CD4-positive, alpha-beta T cell (primary cell): Measurements from ENCODE around the gene MAGEA8. TPM values are rescaled to one million over a fixed set of nuclear protein-coding genes. Genes with fewer than 3 reads are reported as not detected.

Experiments
- ATAC-seq: fragments of 200-7000 bp; cut with Tn5 transposase; one replicate; pipeline ENCODE4 v1.10.0; 2022; ENCODE audit warnings: mild to moderate bottlenecking; ENCODE audit not compliant: poor library complexity
- CTCF ChIA-PET: fragments of 350-600 bp; sonication (Branson Sonifier 250); formaldehyde crosslinking; loops from one replicate; lab custom pipeline; 2021; ENCODE audit warnings: antibody characterized with exemption, inconsistent platforms; lab: Charles Lee
- POLR2A ChIA-PET: fragments of 350-600 bp; sonication (Branson Sonifier 250); formaldehyde crosslinking; loops from one replicate; lab custom pipeline; 2021; ENCODE audit warnings: antibody characterized with exemption, inconsistent platforms; lab: Charles Lee
- DNase-seq, 14 experiments: peaks; one replicate each; pipeline ENCODE4 v3.0.0-alpha.2; 2013 to 2020; ENCODE audit warnings: mixed read lengths in 2 of 14
- H3K27ac ChIP-seq, 2 donors: one replicate each; pipeline versions ENCODE4 v1.5.1 to v1.7.0; 2013; ENCODE audit warnings: low read length in 2 of 2, low read depth in 1 of 2, mild to moderate bottlenecking in 1 of 2
- H3K27me3 ChIP-seq, 2 experiments: 1 replicate in 1 of 2; 2 replicates in 1 of 2; pipeline versions ENCODE4 v1.6.1 to v1.7.0; 2013; ENCODE audit warnings: low read length in 2 of 2, control low read depth in 1 of 2, mild to moderate bottlenecking in 1 of 2, moderate library complexity in 1 of 2; ENCODE audit not compliant: insufficient read depth in 2 of 2, control insufficient read depth in 1 of 2
- H3K36me3 ChIP-seq: one replicate; pipeline ENCODE4 v1.6.1; 2013; ENCODE audit warnings: low read length, control low read depth; ENCODE audit not compliant: insufficient read depth
- H3K4me1 ChIP-seq: one replicate; pipeline ENCODE4 v1.6.1; 2013; ENCODE audit warnings: low read length, control low read depth; ENCODE audit not compliant: insufficient read depth
- H3K4me3 ChIP-seq: one replicate; pipeline ENCODE4 v1.5.1; 2013; ENCODE audit warnings: mild to moderate bottlenecking, low read length, moderate library complexity
- H3K9me3 ChIP-seq, 2 experiments: 1 replicate in 1 of 2; 2 replicates in 1 of 2; pipeline versions ENCODE4 v1.6.1 to v1.7.0; 2013; ENCODE audit warnings: low read length in 2 of 2, mild to moderate bottlenecking in 2 of 2, control low read depth in 1 of 2, moderate library complexity in 1 of 2; ENCODE audit not compliant: control insufficient read depth in 1 of 2, insufficient read depth in 1 of 2
- H3K27ac Mint-ChIP-seq: one replicate; pipeline ENCODE4 v1.8.0; 2020; ENCODE audit warnings: mixed read lengths
- H3K27me3 Mint-ChIP-seq: one replicate; pipeline ENCODE4 v1.8.0; 2021; ENCODE audit warnings: mixed read lengths
- H3K36me3 Mint-ChIP-seq: one replicate; pipeline ENCODE4 v1.8.0; 2021; ENCODE audit warnings: low read depth, mixed read lengths
- H3K4me1 Mint-ChIP-seq: one replicate; pipeline ENCODE4 v1.8.0; 2021; ENCODE audit warnings: low read depth, mixed read lengths
- H3K4me3 Mint-ChIP-seq: one replicate; pipeline ENCODE4 v1.8.0; 2020; ENCODE audit warnings: mild to moderate bottlenecking, mixed read lengths
- H3K9me3 Mint-ChIP-seq: one replicate; pipeline ENCODE4 v1.8.0; 2020; ENCODE audit warnings: mixed read lengths
- intact Hi-C, 2 experiments: fragments of 100-400 bp; cut with DNase I in 1 of 2; cut with micrococcal nuclease in 1 of 2; formaldehyde crosslinking; loops; one replicate each; pipeline versions ENCODE4 v1.15.1 to v1.9.0; 2023 to 2025; cut with DNase I, micrococcal nuclease
- total RNA-seq, 174 experiments: library from RNA in 2 of 174; stranded (reverse) in 2 of 174; gene quantifications; one replicate each; pipeline ENCODE4 v1.2.3 and lab custom pipeline; 2021 to 2026
- TF ChIP-seq, protein P1 (sequence below): fragments of 200-600 bp; IDR thresholded peaks from one replicate; pipeline ENCODE4 v1.8.0; 2022; ENCODE audit warnings: antibody characterized with exemption, mild to moderate bottlenecking

Gene MAGEA8
- total RNA-seq, 2 experiments from 2014 or later = not detected

DNA sequence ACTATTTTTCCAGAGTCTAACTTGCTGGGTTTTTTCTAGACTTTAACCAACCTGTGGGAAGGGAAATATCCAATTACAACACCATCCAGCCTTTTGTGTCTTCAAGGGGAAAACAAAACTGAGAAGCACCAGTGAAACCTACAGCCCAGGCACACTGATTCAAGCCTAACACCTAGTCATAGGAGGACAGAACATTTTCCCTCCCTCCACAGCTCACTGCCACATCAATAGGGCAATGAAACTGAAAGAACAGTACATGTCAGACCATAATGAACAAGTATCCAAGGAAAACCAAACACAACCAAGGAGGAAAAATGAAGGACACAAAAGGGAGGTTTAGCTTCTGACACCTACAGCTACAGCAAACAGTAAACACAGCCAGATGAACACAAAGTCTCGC, 17.6 kb downstream of the MAGEA8 start:
- H3K9me3 ChIP-seq = no peaks in the 10 kb centered on the region
- H3K27me3 ChIP-seq = peaks cover 0 to 5% of the 10 kb centered on the region in 2 experiments
- no peak overlapping the region for H3K27ac Mint-ChIP-seq
- DNase-seq (no peak), ATAC-seq (no peak)
- TF ChIP-seq, protein P1, sequence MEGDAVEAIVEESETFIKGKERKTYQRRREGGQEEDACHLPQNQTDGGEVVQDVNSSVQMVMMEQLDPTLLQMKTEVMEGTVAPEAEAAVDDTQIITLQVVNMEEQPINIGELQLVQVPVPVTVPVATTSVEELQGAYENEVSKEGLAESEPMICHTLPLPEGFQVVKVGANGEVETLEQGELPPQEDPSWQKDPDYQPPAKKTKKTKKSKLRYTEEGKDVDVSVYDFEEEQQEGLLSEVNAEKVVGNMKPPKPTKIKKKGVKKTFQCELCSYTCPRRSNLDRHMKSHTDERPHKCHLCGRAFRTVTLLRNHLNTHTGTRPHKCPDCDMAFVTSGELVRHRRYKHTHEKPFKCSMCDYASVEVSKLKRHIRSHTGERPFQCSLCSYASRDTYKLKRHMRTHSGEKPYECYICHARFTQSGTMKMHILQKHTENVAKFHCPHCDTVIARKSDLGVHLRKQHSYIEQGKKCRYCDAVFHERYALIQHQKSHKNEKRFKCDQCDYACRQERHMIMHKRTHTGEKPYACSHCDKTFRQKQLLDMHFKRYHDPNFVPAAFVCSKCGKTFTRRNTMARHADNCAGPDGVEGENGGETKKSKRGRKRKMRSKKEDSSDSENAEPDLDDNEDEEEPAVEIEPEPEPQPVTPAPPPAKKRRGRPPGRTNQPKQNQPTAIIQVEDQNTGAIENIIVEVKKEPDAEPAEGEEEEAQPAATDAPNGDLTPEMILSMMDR = no peak
- no peak overlapping the region for H3K4me3 Mint-ChIP-seq
- ChIA-PET POLR2A (no interaction called here), CTCF (no interaction called here)
- no peak overlapping the region for H3K4me3 ChIP-seq
- no peak overlapping the region for H3K27ac ChIP-seq
- H3K36me3 Mint-ChIP-seq = no peaks in the 10 kb centered on the region
- H3K9me3 Mint-ChIP-seq = no peaks in the 10 kb centered on the region
- H3K4me1 Mint-ChIP-seq = no peaks in the 10 kb centered on the region
- no peaks in the 10 kb centered on the region for H3K27me3 Mint-ChIP-seq
- H3K36me3 ChIP-seq = no peaks in the 10 kb centered on the region
- intact Hi-C loops = no loop called here
- H3K4me1 ChIP-seq = no peaks in the 10 kb centered on the region

GRCh38 chrX:149903889-149904748, 23.1 kb downstream of the MAGEA8 start:
- CTCF ChIA-PET = no interaction called here
- no peak for ATAC-seq
- intact Hi-C loops = no loop called here

GRCh38 chrX:149908308-149908707, 27.3 kb downstream of the MAGEA8 start:
- POLR2A ChIA-PET = no interaction called here
- no peaks in the 10 kb centered on the region for H3K9me3 Mint-ChIP-seq
- intact Hi-C loops = no loop called here

More at GRCh38 chrX:149903889-149904748, 23.1 kb downstream of the MAGEA8 start:
- no peaks in the 10 kb centered on the region for H3K36me3 Mint-ChIP-seq
- no peaks in the 10 kb centered on the region for H3K4me1 ChIP-seq
- no peak for DNase-seq
- no peaks in the 10 kb centered on the region for H3K27me3 Mint-ChIP-seq
- TF ChIP-seq, protein P1 = no peak
- H3K9me3 Mint-ChIP-seq = no peaks in the 10 kb centered on the region
- no peak overlapping the region for H3K27ac Mint-ChIP-seq
- no peaks in the 10 kb centered on the region for H3K36me3 ChIP-seq
- H3K9me3 ChIP-seq = no peaks in the 10 kb centered on the region
- no peak overlapping the region for H3K4me3 Mint-ChIP-seq
- no peak overlapping the region for H3K4me3 ChIP-seq
- peaks cover 5% of the 10 kb centered on the region for H3K4me1 Mint-ChIP-seq
- peaks cover 0 to 5% of the 10 kb centered on the region in 2 experiments for H3K27me3 ChIP-seq
- POLR2A ChIA-PET = no interaction called here
- no peak overlapping the region for H3K27ac ChIP-seq

More at GRCh38 chrX:149908308-149908707, 27.3 kb downstream of the MAGEA8 start:
- Mint-ChIP-seq H3K4me3 (no peak overlapping the region), H3K27ac (no peak overlapping the region), H3K27me3 (no peaks in the 10 kb centered on the region), H3K4me1 (peaks cover 5% of the 10 kb centered on the region), H3K36me3 (no peaks in the 10 kb centered on the region)
- ATAC-seq = no peak
- Histone ChIP-seq H3K27me3 (no peaks in the 10 kb centered on the region), H3K4me3 (no peak overlapping the region), H3K36me3 (no peaks in the 10 kb centered on the region), H3K9me3 (no peaks in the 10 kb centered on the region), H3K27ac (no peak overlapping the region), H3K4me1 (no peaks in the 10 kb centered on the region)
- TF ChIP-seq, protein P1 = no peak
- DNase-seq = no peak
- CTCF ChIA-PET = no interaction called here
